GM12878 (cell line): ENCODE results near the gene CTBP1. TPM values are rescaled to one million over a fixed set of nuclear protein-coding genes. Genes with fewer than 3 reads are reported as not detected.

ENCODE experiments used
- ATAC-seq: fragments of 200-7000 bp; cut with Tn5 transposase; 3 replicates; pipeline ENCODE4 v1.9.1; 2020; ENCODE audit warnings: mild to moderate bottlenecking, moderate library complexity
- BruUV-seq: library from RNA; stranded (reverse); fragments of 400-500 nt; replicated peaks from 2 replicates; lab custom pipeline; 2021; lab: Mats Ljungman, UMichigan
- CTCF ChIA-PET: fragments of 300-600 bp; sonication (Branson Sonifier 250); formaldehyde crosslinking; extraction: SDS; loops from one replicate; lab custom pipeline; 2021; ENCODE audit warnings: inconsistent platforms; lab: Yijun Ruan, JAX
- POLR2A ChIA-PET: fragments of 350-600 bp; formaldehyde crosslinking; extraction: SDS; loops from one replicate; lab custom pipeline; 2021; ENCODE audit warnings: inconsistent platforms; lab: Charles Lee
- RAD21 ChIA-PET: fragments of 300-600 bp; sonication (Branson Sonifier 250); formaldehyde crosslinking; loops from one replicate; lab custom pipeline; 2023; ENCODE audit warnings: antibody characterized with exemption; ENCODE audit not compliant: unreplicated experiment; lab: Charles Lee
- SMC1A ChIA-PET: fragments of 300-600 bp; sonication (Branson Sonifier 250); formaldehyde crosslinking; loops from one replicate; lab custom pipeline; 2023; ENCODE audit not compliant: unreplicated experiment, uncharacterized antibody; lab: Charles Lee
- DNase-seq: peaks from one replicate; pipeline ENCODE4 v3.0.0-alpha.2; 2011; ENCODE audit warnings: low read depth, low spot score
- FAIRE-seq: peaks from 3 replicates; lab custom pipeline; 2011; peaks lifted over from hg19 to GRCh38; lab: Jason Lieb, UNC
- H2AFZ ChIP-seq: 2 replicates; pipeline ENCODE4 v1.6.0; 2011; ENCODE audit warnings: low read depth, low read length, control low read depth; ENCODE audit not compliant: control insufficient read depth
- H3K27ac ChIP-seq: 2 replicates; pipeline ENCODE4 v1.5.1; 2011; ENCODE audit warnings: control low read depth; ENCODE audit not compliant: control insufficient read depth, insufficient read depth
- H3K27me3 ChIP-seq, 2 experiments: replicated peaks in 1 of 2; 2 replicates each; pipeline versions ENCODE4 v1.6.0 to v1.6.1; 2011; ENCODE audit warnings: low read length in 1 of 2; ENCODE audit not compliant: control insufficient read depth in 2 of 2, insufficient read depth in 2 of 2
- H3K36me3 ChIP-seq, 2 experiments: 2 replicates each; pipeline ENCODE4 v1.5.1; 2011; ENCODE audit warnings: low read length in 1 of 2; ENCODE audit not compliant: control insufficient read depth in 2 of 2, insufficient read depth in 2 of 2
- H3K4me1 ChIP-seq: 2 replicates; pipeline ENCODE4 v1.6.1; 2011; ENCODE audit warnings: mild to moderate bottlenecking, low read length, moderate library complexity, mixed read lengths; ENCODE audit not compliant: control insufficient read depth, insufficient read depth
- H3K4me2 ChIP-seq: 2 replicates; pipeline ENCODE4 v1.6.0; 2011; ENCODE audit warnings: control low read depth; ENCODE audit not compliant: control insufficient read depth, insufficient read depth
- H3K4me3 ChIP-seq: fragments of 200-600 bp; sonication (generic); 2 replicates; pipeline ENCODE4 v1.5.1; 2016
- H3K79me2 ChIP-seq: 2 replicates; pipeline ENCODE4 v1.6.0; 2011; ENCODE audit warnings: low read length; ENCODE audit not compliant: control insufficient read depth, insufficient read depth
- H3K9ac ChIP-seq: 2 replicates; pipeline ENCODE4 v1.8.0; 2011; ENCODE audit warnings: low read length, control low read depth, mixed read lengths; ENCODE audit not compliant: control insufficient read depth, insufficient read depth
- H3K9me3 ChIP-seq: replicated peaks from 3 replicates; pipeline ENCODE4 v1.5.1; 2011; ENCODE audit warnings: mild to moderate bottlenecking, low read length; ENCODE audit not compliant: control insufficient read depth, insufficient read depth
- H4K20me1 ChIP-seq: 2 replicates; pipeline ENCODE4 v1.6.0; 2011; ENCODE audit not compliant: control insufficient read depth, insufficient read depth
- E2F8 ChIP-seq: fragments of 450-650 bp; IDR thresholded peaks from 2 replicates; pipeline ENCODE4 v1.6.1; 2018; ENCODE audit warnings: mild to moderate bottlenecking, low read depth, moderate library complexity; ENCODE audit not compliant: partially characterized antibody
- ETV6 ChIP-seq, 2 experiments: fragments of 450-650 bp in 1 of 2; IDR thresholded peaks in 1 of 2; conservative IDR thresholded peaks in 1 of 2; 2 replicates each; pipeline ENCODE4 v1.6.1; 2014; ENCODE audit warnings: antibody characterized with exemption in 1 of 2, borderline replicate concordance in 1 of 2, low read depth in 1 of 2, mild to moderate bottlenecking in 1 of 2, moderate library complexity in 1 of 2
- MEF2A ChIP-seq: IDR thresholded peaks from 2 replicates; pipeline ENCODE4 v1.6.1; 2011; ENCODE audit warnings: low read depth, mild to moderate bottlenecking, low read length, moderate library complexity; ENCODE audit not compliant: insufficient read depth
- PAX5 ChIP-seq: IDR thresholded peaks from 2 replicates; pipeline ENCODE4 v1.6.1; 2011; ENCODE audit warnings: low read depth, low read length, borderline replicate concordance
- RFX5 ChIP-seq: IDR thresholded peaks from 2 replicates; pipeline ENCODE4 v1.6.1; 2011; ENCODE audit warnings: low read depth, low read length, improper control_type of control experiment
- TAF1 ChIP-seq: IDR thresholded peaks from 2 replicates; pipeline ENCODE4 v1.6.1; 2011; ENCODE audit warnings: mild to moderate bottlenecking, low read depth, low read length, borderline replicate concordance
- YY1 ChIP-seq: IDR thresholded peaks from 2 replicates; pipeline ENCODE4 v1.6.1; 2011; ENCODE audit warnings: low read depth, mild to moderate bottlenecking, low read length
- WGBS: methylation state at CpG from one replicate; pipeline ENCODE4 v1.1.6; 2016; ENCODE audit warnings: low lambda C conversion rate; ENCODE audit not compliant: insufficient replicate concordance, insufficient coverage; ENCODE audit errors: missing lambda C conversion rate; 5-methylcytosine and 5-hydroxymethylcytosine counted together
- in situ Hi-C: fragments of 300-500 bp; cut with MboI; formaldehyde crosslinking; loops from 9 replicates; pipeline ENCODE4 v1.14.3; 2018; ENCODE audit warnings: mixed read lengths
- intact Hi-C: fragments of 100-400 bp; cut with micrococcal nuclease; formaldehyde crosslinking; loops from one replicate; pipeline ENCODE4 v1.14.2; 2022; ENCODE audit not compliant: unreplicated experiment
- polyA plus RNA-seq, 11 experiments: library from polyadenylated mRNA; depleted of rRNA in 4 of 11; unstranded in 6 of 11; stranded (reverse) in 5 of 11; fragments of >200 nt; fragmentation: Nextera tagmentation in 4 of 11; fragmentation: Illumina TruSeq in 1 of 11; extraction: Ambion mirVana in 4 of 11; extraction: Trizol in 1 of 11; gene quantifications; 1 replicate in 1 of 11; 2 replicates in 10 of 11; pipeline versions ENCODE4 v1.2.1 to v1.2.3, GENCODE V29; 2011 to 2016; ENCODE audit warnings: inconsistent platforms in 2 of 11, missing spikeins in 2 of 11, low read depth in 1 of 11
- total RNA-seq, 4 experiments: library from RNA; depleted of rRNA in 3 of 4; stranded (reverse); fragments of >200 nt in 3 of 4; fragmentation: Illumina TruSeq in 1 of 4; extraction: Trizol in 1 of 4; gene quantifications; 2 replicates each; pipeline versions ENCODE4 v1.2.1 to v1.2.3, GENCODE V29; 2013 to 2021

Gene CTBP1
- total and polyA plus RNA-seq, 10 of the 15 experiments (the other 5 are each of a cell fraction or from before 2014, with no cell fraction given), result 7.4 to 182 (median 63.1) TPM

GRCh38 chr4:1164444-1164843, 84.5 kb downstream of the CTBP1 start:
- DNase-seq (no peak), FAIRE-seq (no peak), ATAC-seq (no peak)
- WGBS, result 61% methylated on average over 5 of the region's 5 CpGs
- no peaks in the 10 kb centered on the region for H3K27me3 ChIP-seq
- no peak overlapping the region for H3K9ac ChIP-seq
- H3K36me3 ChIP-seq, result no peaks in the 10 kb centered on the region
- CTCF ChIA-PET, result interaction anchor here (2.7 kb wide), 1 partner anchor 33 kb away, joined by 11 read pairs; no protein-coding TSS in a partner anchor
- intact Hi-C loops (no loop called here), in situ Hi-C loops (no loop called here)
- POLR2A ChIA-PET, result interaction anchor here (0.9 kb wide), 1 partner anchor 84 kb away, joined by 3 read pairs; no protein-coding TSS in a partner anchor
- RAD21 ChIA-PET, result no interaction called here
- H2AFZ ChIP-seq, result no peak overlapping the region
- no peak overlapping the region for H3K4me2 ChIP-seq
- SMC1A ChIA-PET, result interaction anchor here (2.1 to 2.5 kb wide), 3 partner anchors 19 to 103 kb away, joined by 8 to 16 read pairs (median 13); no protein-coding TSS in a partner anchor
- H3K79me2 ChIP-seq, result no peaks in the 10 kb centered on the region
- no peak overlapping the region for H3K4me3 ChIP-seq
- peaks cover 21% of the 10 kb centered on the region for H3K4me1 ChIP-seq
- peaks cover 4% of the 10 kb centered on the region; the same call in 2 of the 3 replicates for H3K9me3 ChIP-seq
- no TSS peak for BruUV-seq
- TF ChIP-seq E2F8 (no peak), ETV6 (conservative IDR thresholded peaks at IDR 0.05 in 1 of 2, IDR thresholded peaks at IDR 0.05 in 1 of 2; ENCODE audit: borderline replicate concordance in 1 of 2, low read depth in 1 of 2) (no peak), TAF1 (no peak), RFX5 (no peak), MEF2A (no peak), YY1 (no peak), PAX5 (no peak)
- H4K20me1 ChIP-seq, result no peaks in the 10 kb centered on the region
- H3K27ac ChIP-seq, result no peak overlapping the region
